Activated naive CD8-positive, alpha-beta T cell treated with anti-CD3 and anti-CD28 coated beads, Interleukin-2, amount 50 U/mL, for 24 hours (primary cell): ENCODE data around the gene SLC6A18.

Source experiments
- ATAC-seq: fragments of 150-1000 bp; cut with Tn5 transposase; one replicate; pipeline ENCODE4 v1.10.0; 2021
- DNase-seq: peaks from one replicate; pipeline ENCODE4 v3.0.0; 2021
- H3K27ac Mint-ChIP-seq: one replicate; pipeline ENCODE4 v1.8.0; 2021; ENCODE audit warnings: mild to moderate bottlenecking, mixed read lengths
- H3K27me3 Mint-ChIP-seq: one replicate; pipeline ENCODE4 v1.8.0; 2021; ENCODE audit warnings: mixed read lengths
- H3K36me3 Mint-ChIP-seq: one replicate; pipeline ENCODE4 v1.8.0; 2021; ENCODE audit warnings: low read depth, mixed read lengths
- H3K4me1 Mint-ChIP-seq: one replicate; pipeline ENCODE4 v1.8.0; 2021; ENCODE audit warnings: mixed read lengths
- H3K4me3 Mint-ChIP-seq: one replicate; pipeline ENCODE4 v1.8.0; 2021; ENCODE audit warnings: mild to moderate bottlenecking, moderate library complexity, mixed read lengths
- H3K9me3 Mint-ChIP-seq: one replicate; pipeline ENCODE4 v1.8.0; 2021; ENCODE audit warnings: mixed read lengths

The SLC6A18 gene

GRCh38 chr5:1291611-1292080 is 66.5 kb downstream of the SLC6A18 start:
- ATAC-seq: no peak
- Mint-ChIP-seq H3K4me1 (peaks cover 3% of the 10 kb centered on the region), H3K4me3 (no peak overlapping the region), H3K9me3 (no peaks in the 10 kb centered on the region), H3K36me3 (peaks cover 4% of the 10 kb centered on the region), H3K27ac (no peak overlapping the region), H3K27me3 (no peaks in the 10 kb centered on the region)
- no peak for DNase-seq

GRCh38 chr5:1292139-1292538 is 67.0 kb downstream of the SLC6A18 start:
- no peaks in the 10 kb centered on the region for H3K27me3 Mint-ChIP-seq
- H3K36me3 Mint-ChIP-seq: peaks cover 4% of the 10 kb centered on the region
- H3K4me1 Mint-ChIP-seq: peaks cover 3% of the 10 kb centered on the region
- DNase-seq (no peak), ATAC-seq (no peak)
- no peaks in the 10 kb centered on the region for H3K9me3 Mint-ChIP-seq
- no peak overlapping the region for H3K4me3 Mint-ChIP-seq
- no peak overlapping the region for H3K27ac Mint-ChIP-seq

GRCh38 chr5:1292846-1293415 is 67.8 kb downstream of the SLC6A18 start:
- ATAC-seq: no peak
- Mint-ChIP-seq H3K27me3 (no peaks in the 10 kb centered on the region), H3K4me1 (peaks cover 3% of the 10 kb centered on the region), H3K9me3 (no peaks in the 10 kb centered on the region), H3K27ac (no peak overlapping the region), H3K4me3 (peak overlapping the region; percentile 21), H3K36me3 (peaks cover 4% of the 10 kb centered on the region)
- DNase-seq: no peak

- peak overlapping the region; percentile 48 for H3K4me3 Mint-ChIP-seq
- no peaks in the 10 kb centered on the region for H3K9me3 Mint-ChIP-seq
- H3K27ac Mint-ChIP-seq: no peak overlapping the region
- peaks cover 3% of the 10 kb centered on the region for H3K4me1 Mint-ChIP-seq
- no peak for DNase-seq
- no peaks in the 10 kb centered on the region for H3K36me3 Mint-ChIP-seq
- H3K27me3 Mint-ChIP-seq: no peaks in the 10 kb centered on the region
- ATAC-seq: no peak
These were observed 68.4 kb downstream of the SLC6A18 start for GRCh38 chr5:1293416-1294205.

GRCh38 chr5:1294206-1294834 is 69.1 kb downstream of the SLC6A18 start:
- no peak overlapping the region for H3K27ac Mint-ChIP-seq
- ATAC-seq (peak; percentile 37), DNase-seq (no peak)
- H3K4me3 Mint-ChIP-seq: no peak overlapping the region
- H3K36me3 Mint-ChIP-seq: no peaks in the 10 kb centered on the region
- no peaks in the 10 kb centered on the region for H3K27me3 Mint-ChIP-seq
- H3K4me1 Mint-ChIP-seq: peaks cover 3% of the 10 kb centered on the region
- H3K9me3 Mint-ChIP-seq: no peaks in the 10 kb centered on the region

- peaks cover 3% of the 10 kb centered on the region for H3K4me1 Mint-ChIP-seq
- no peak within 1 kb of the TSS for H3K27ac Mint-ChIP-seq
- ATAC-seq (peak; percentile 83), DNase-seq (peak; percentile 87)
- no peaks in the 10 kb centered on the region for H3K36me3 Mint-ChIP-seq
- no peaks in the 10 kb centered on the region for H3K27me3 Mint-ChIP-seq
- no peaks in the 10 kb centered on the region for H3K9me3 Mint-ChIP-seq
- H3K4me3 Mint-ChIP-seq: peak within 1 kb of the TSS; percentile 57
These were observed 69.9 kb downstream of the SLC6A18 start, which contains the start of gene TERT for GRCh38 chr5:1294835-1295649. TERT (minus strand) TSS chr5:1295068; CDS start chr5:1294989, 79 bp downstream.

- Mint-ChIP-seq H3K4me1 (peaks cover 3% of the 10 kb centered on the region), H3K36me3 (no peaks in the 10 kb centered on the region), H3K4me3 (peak overlapping the region; percentile 57)
These were observed 70.5 kb downstream of the SLC6A18 start for GRCh38 chr5:1295650-1296037.

More at GRCh38 chr5:1295650-1296037, 70.5 kb downstream of the SLC6A18 start:
- no peak for ATAC-seq
- no peak for DNase-seq
- H3K9me3 Mint-ChIP-seq: no peaks in the 10 kb centered on the region
- H3K27me3 Mint-ChIP-seq: no peaks in the 10 kb centered on the region
- no peak overlapping the region for H3K27ac Mint-ChIP-seq
